Left lung (tissue), 10 donors: Measurements from ENCODE around the gene P2RX5. TPM values are rescaled to one million over a fixed set of nuclear protein-coding genes. Genes with fewer than 3 reads are reported as not detected.
"Not testable (repeated sequence)": the region's sequence is repeated elsewhere in the genome, so short reads cannot be mapped to it uniquely, and the experiment has no call there.

ENCODE experiments used
- ATAC-seq: fragments of 200-7000 bp; cut with Tn5 transposase; one replicate; pipeline ENCODE4 v1.9.1; 2020; ENCODE audit warnings: moderate library complexity
- DNase-seq, 4 donors: peaks; one replicate each; pipeline ENCODE4 v3.0.0-alpha.2; 2013 to 2020
- H3K27ac ChIP-seq, 2 donors: fragments of 200-600 bp; sonication (generic) in 1 of 2; one replicate each; pipeline versions ENCODE4 v1.5.0 to v1.8.0; 2020 to 2021
- H3K27me3 ChIP-seq, 2 donors: fragments of 200-600 bp; sonication (generic) in 1 of 2; one replicate each; pipeline versions ENCODE4 v1.5.0 to v1.8.0; 2020 to 2021
- H3K36me3 ChIP-seq, 2 donors: fragments of 200-600 bp; sonication (generic) in 1 of 2; one replicate each; pipeline versions ENCODE4 v1.5.0 to v1.8.0; 2020 to 2021
- H3K4me1 ChIP-seq, 2 donors: fragments of 200-600 bp; one replicate each; pipeline ENCODE4 v1.8.0; 2021
- H3K4me3 ChIP-seq, 2 donors: fragments of 200-600 bp; sonication (generic) in 1 of 2; one replicate each; pipeline versions ENCODE4 v1.5.0 to v1.8.0; 2020 to 2021; ENCODE audit warnings: mild to moderate bottlenecking in 1 of 2
- H3K9me3 ChIP-seq, 2 donors: fragments of 200-600 bp; sonication (generic) in 1 of 2; one replicate each; pipeline versions ENCODE4 v1.5.0 to v1.8.0; 2020 to 2021
- intact Hi-C, 2 donors: fragments of 100-400 bp; cut with DNase I; formaldehyde crosslinking; loops; one replicate each; pipeline versions ENCODE4 v1.11.2 to v1.14.2; 2022
- polyA plus RNA-seq, 6 donors: library from polyadenylated mRNA; unstranded; fragments of 120-200 nt; gene quantifications; one replicate each; pipeline ENCODE4 v1.2.1, GENCODE V29; 2013; ENCODE audit not compliant: insufficient read length in 6 of 6
- total RNA-seq, 2 donors: library from RNA; stranded (reverse); fragmentation: NEBNext Ultra II Directional; extraction: Animal tissue kit (Norgen Biotek cat#: 25700); gene quantifications; one replicate each; pipeline ENCODE4 v1.2.1, GENCODE V29; 2021
- TF ChIP-seq, protein P1 (sequence below), 2 donors: fragments of 200-600 bp; sonication (generic) in 1 of 2; IDR thresholded peaks; one replicate each; pipeline versions ENCODE4 v1.5.0 to v1.8.0; 2021; ENCODE audit warnings: antibody characterized with exemption in 2 of 2
- donor health status: DM: no; HTN: yes; CAD: no.
- donor health status: DM: no; HTN: no; CAD: no.

P2RX5 gene
- total and polyA plus RNA-seq, 8 donors = 0.16 to 2.1 (median 0.37) TPM

DNA sequence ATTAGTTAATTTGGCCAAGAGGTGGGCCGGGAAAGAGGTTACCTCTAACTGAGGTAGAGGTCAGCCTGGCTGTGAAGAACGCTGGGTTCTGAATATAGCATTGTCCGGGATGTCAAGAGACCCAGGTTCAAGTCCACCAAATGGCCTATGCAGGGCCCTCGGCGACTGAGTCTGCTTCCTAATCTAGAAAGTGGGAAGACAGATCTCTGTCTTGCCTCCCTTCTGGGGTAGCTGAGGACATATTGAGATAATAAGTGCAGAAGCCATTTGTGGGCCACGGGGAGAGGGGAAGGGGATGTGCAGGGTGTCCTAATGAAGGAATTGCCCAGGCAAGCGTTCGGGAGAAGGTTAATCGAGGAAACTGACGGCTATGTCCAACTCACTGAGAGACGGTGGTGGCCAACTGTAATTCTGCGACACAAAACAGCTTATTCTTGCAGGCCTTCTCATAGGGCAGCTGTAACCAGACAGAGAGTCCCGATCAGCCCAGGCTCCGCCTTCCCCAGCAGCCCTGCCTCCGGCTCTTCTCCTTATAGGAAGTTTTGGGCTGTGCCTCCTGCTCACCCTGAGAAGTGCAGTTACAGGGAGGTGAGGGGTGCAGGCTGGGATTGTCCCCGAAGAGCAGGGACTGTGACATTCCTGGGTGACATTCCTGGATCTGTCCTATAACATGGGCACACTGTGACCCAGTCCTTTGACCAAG, 43.6 kb upstream of the P2RX5 start:
- intact Hi-C loops = no loop called here

DNA sequence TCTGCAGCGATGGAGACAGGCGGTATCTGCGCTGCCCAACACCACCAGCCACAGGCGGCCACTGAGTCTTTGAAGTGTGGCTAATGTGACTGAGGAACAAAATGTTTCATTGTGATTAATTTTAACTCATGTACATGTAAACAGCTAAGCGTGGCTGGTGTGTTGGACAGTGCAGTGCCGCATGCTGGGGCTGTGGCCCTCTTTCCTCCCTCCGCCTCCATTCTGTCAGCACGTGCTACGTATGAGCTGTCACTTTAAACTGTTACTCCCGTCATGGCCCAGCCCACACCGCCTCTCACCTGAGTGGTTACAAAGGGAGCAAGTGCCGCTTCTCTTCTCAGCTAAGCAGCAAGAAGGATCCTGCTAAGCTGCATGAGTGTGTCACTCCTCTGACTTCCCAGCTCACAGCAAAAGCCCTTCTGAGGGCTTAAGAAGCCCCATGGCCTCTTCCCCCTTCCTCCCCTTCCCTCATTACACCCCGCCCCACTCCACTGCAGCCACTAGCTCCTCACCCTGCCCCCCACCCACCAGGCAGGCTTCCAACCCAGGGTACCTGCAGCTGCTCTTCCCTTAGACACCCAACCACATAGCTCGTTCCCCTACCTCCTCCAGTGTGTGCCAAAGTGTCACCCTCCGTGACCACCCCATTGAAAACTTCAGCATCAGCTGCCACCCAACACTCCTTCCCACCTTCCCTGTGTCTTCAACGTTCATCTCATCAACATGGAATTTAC, 42.8 kb upstream of the P2RX5 start:
- ATAC-seq (peak; percentile 90), DNase-seq (peak; percentile 42 to 82 (median 60))
- Histone ChIP-seq H3K9me3 (no peaks in the 10 kb centered on the region), H3K36me3 (no peaks in the 10 kb centered on the region), H3K4me3 (no peak overlapping the region), H3K27me3 (no peaks in the 10 kb centered on the region), H3K27ac (no peak overlapping the region), H3K4me1 (peaks cover 6 to 15% of the 10 kb centered on the region in 2 donors)
- intact Hi-C loops = no loop called here
- TF ChIP-seq, protein P1, sequence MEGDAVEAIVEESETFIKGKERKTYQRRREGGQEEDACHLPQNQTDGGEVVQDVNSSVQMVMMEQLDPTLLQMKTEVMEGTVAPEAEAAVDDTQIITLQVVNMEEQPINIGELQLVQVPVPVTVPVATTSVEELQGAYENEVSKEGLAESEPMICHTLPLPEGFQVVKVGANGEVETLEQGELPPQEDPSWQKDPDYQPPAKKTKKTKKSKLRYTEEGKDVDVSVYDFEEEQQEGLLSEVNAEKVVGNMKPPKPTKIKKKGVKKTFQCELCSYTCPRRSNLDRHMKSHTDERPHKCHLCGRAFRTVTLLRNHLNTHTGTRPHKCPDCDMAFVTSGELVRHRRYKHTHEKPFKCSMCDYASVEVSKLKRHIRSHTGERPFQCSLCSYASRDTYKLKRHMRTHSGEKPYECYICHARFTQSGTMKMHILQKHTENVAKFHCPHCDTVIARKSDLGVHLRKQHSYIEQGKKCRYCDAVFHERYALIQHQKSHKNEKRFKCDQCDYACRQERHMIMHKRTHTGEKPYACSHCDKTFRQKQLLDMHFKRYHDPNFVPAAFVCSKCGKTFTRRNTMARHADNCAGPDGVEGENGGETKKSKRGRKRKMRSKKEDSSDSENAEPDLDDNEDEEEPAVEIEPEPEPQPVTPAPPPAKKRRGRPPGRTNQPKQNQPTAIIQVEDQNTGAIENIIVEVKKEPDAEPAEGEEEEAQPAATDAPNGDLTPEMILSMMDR (IDR thresholded peaks at IDR 0.05) = no peak

More for the DNA sequence above, 43.6 kb upstream of the P2RX5 start:
- H3K36me3 ChIP-seq = no peaks in the 10 kb centered on the region
- TF ChIP-seq, protein P1 (IDR thresholded peaks at IDR 0.05) = no peak
- H3K27ac ChIP-seq = no peak overlapping the region
- no peaks in the 10 kb centered on the region for H3K27me3 ChIP-seq
- peak in 1 of 4 donors; percentile 43 for DNase-seq
- H3K4me3 ChIP-seq = no peak overlapping the region
- peaks cover 6 to 15% of the 10 kb centered on the region in 2 donors for H3K4me1 ChIP-seq
- ATAC-seq = no peak
- no peaks in the 10 kb centered on the region for H3K9me3 ChIP-seq

DNA sequence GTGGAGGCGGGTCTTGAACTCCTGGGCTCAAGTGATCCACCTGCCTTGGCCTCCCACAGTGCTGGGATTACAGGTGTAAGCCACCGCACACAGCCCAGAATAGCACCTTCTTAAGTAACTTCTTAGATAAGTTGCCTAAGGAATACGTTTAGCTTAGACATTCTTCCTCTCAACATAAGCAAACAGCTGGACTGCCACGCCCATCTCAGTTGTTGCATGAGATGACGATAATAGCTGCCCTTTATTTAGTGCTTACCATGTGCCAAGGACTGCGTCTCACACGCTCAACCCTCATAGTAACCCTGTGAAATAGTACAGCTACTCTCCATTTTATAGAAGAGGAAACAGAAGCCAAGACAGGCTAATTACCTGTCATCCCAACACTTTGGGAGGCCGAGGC, 39.6 kb upstream of the P2RX5 start:
- DNase-seq (no peak), ATAC-seq (no peak)
- Histone ChIP-seq H3K9me3 (no peaks in the 10 kb centered on the region), H3K27me3 (no peaks in the 10 kb centered on the region), H3K4me3 (no peak overlapping the region), H3K27ac (no peak overlapping the region), H3K36me3 (no peaks in the 10 kb centered on the region), H3K4me1 (peaks cover 6 to 12% of the 10 kb centered on the region in 2 donors)
- TF ChIP-seq, protein P1 (IDR thresholded peaks at IDR 0.05) = no peak
- intact Hi-C loops = no loop called here

DNA sequence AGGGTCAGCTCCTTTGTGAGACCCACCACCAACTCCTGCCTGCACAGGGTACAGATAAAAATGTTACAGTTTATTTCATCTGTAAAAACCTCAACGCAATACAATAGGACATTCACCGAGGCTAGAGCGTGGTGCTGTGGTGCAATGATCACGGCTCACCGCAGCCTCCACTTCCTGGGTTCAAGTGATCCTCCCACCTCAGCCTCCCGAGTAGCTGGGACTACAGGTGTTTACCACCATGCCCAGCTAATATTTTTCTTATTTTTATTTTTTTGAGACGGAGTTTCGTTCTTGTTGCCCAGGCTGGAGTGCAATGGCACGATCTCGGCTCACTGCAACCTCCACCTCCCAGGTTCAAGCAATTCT, 38.9 kb upstream of the P2RX5 start:
- H3K27me3 ChIP-seq, H3K27ac ChIP-seq, ATAC-seq, intact Hi-C loops, H3K9me3 ChIP-seq, H3K36me3 ChIP-seq, H3K4me3 ChIP-seq: not testable (repeated sequence)
- H3K4me1 ChIP-seq = peaks cover 6 to 12% of the 10 kb centered on the region in 2 donors
- DNase-seq = peak in 1 of 4 donors; percentile 5

DNA sequence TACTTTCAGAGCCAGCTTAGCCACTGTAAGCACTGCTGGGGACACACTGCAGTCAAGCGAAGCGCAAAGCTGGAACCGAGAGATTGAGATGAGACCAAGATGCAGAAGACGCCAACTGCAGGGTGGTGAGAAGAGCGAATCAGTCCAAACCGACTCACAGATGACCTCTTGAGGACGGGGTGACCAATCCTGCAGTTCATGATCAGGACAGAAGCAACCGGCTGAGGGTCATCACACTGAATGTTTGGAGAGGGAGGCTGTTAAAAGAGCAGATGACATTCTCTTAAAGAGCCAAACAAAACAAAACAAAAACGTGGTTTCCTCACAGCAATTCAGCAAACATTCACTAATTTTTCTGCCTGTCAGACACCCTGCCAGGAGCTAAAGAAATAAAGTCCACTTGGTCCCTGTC, 36.3 kb upstream of the P2RX5 start:
- Histone ChIP-seq H3K27ac (no peak overlapping the region), H3K36me3 (peaks cover 0 to 4% of the 10 kb centered on the region in 2 donors), H3K9me3 (no peaks in the 10 kb centered on the region), H3K4me1 (no peaks in the 10 kb centered on the region), H3K27me3 (no peaks in the 10 kb centered on the region), H3K4me3 (no peak overlapping the region)
- intact Hi-C loops = no loop called here
- ATAC-seq = peak; percentile 39
- DNase-seq = no peak
- TF ChIP-seq, protein P1 (IDR thresholded peaks at IDR 0.05) = no peak
